SK-N-SH treated with all-trans-retinoic acid at 6 μM for 48 hours (cell line): ENCODE measurements around the gene ARRDC2.

Experiments used
- CSDC2 ChIP-seq: fragments of 250-450 bp; sonication (Bioruptor Pico); IDR thresholded peaks from 2 replicates; pipeline ENCODE4 v1.5.0; 2020; ENCODE audit warnings: mild to moderate bottlenecking, moderate library complexity
- GLIS3 ChIP-seq: fragments of 250-450 bp; sonication (Bioruptor Pico); IDR thresholded peaks from 2 replicates; pipeline ENCODE4 v1.5.0; 2020; ENCODE audit warnings: mild to moderate bottlenecking, moderate library complexity
- RARB ChIP-seq: fragments of 250-450 bp; sonication (Bioruptor Pico); IDR thresholded peaks from 2 replicates; pipeline ENCODE4 v1.8.0; 2021; ENCODE audit warnings: mild to moderate bottlenecking, moderate library complexity
- SNAI2 ChIP-seq: fragments of 250-450 bp; sonication (Bioruptor Pico); IDR thresholded peaks from 2 replicates; pipeline ENCODE4 v1.5.0; 2020; ENCODE audit warnings: mild to moderate bottlenecking, moderate library complexity
- TOX ChIP-seq: fragments of 250-450 bp; sonication (Bioruptor Pico); IDR thresholded peaks from 2 replicates; pipeline ENCODE4 v1.8.0; 2021; ENCODE audit warnings: mild to moderate bottlenecking, moderate library complexity, borderline replicate concordance
- TF ChIP-seq, protein P1 (sequence below): fragments of 250-450 bp; sonication (Bioruptor Pico); IDR thresholded peaks from 2 replicates; pipeline ENCODE4 v1.8.0; 2020; ENCODE audit warnings: mild to moderate bottlenecking, moderate library complexity, borderline replicate concordance
- TF ChIP-seq, protein P2 (sequence below): fragments of 250-450 bp; sonication (Bioruptor Pico); IDR thresholded peaks from 2 replicates; pipeline ENCODE4 v1.5.1; 2021; ENCODE audit warnings: mild to moderate bottlenecking, moderate library complexity

DNA sequence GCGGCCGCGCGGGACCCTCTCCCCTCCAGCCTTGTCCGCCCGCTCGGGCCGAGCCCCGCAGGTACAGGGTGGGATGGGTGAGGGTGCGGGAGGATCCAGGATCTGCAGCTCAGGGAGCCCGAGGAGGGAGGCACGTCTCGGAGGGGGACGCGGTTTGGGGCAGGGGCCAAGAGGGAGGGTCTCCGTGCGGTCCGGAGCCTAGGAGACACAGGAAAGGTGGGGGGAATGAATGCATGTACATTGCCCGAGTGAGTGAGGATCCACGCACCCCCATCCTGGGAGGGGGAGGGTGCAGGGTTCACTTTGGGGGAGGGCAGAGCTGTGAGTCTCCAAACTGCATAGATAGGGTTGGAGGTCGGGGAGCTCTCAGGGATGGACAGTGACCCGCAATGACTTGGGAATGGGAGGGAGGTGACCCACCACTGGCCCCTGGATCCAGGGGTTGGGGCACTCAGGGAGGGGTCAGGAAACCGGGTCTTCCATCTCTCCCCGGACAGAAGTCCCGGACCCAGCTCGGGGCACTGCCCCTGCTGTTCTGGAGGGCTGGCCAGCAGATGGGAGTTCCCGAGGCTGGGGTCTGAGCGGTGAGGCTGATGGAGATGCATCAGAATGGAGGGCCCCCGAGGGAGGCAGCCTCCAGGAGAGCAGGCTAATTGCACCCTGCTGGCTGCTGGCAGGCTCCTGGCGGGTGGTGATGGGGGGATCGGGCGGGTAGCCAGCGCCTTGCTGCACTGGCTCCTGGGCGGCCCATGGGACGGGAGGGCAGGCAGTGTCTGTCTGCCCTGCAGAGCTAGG is 40.5 kb upstream of the ARRDC2 start:
- no peak for TF ChIP-seq RARB
- TF ChIP-seq, protein P1, sequence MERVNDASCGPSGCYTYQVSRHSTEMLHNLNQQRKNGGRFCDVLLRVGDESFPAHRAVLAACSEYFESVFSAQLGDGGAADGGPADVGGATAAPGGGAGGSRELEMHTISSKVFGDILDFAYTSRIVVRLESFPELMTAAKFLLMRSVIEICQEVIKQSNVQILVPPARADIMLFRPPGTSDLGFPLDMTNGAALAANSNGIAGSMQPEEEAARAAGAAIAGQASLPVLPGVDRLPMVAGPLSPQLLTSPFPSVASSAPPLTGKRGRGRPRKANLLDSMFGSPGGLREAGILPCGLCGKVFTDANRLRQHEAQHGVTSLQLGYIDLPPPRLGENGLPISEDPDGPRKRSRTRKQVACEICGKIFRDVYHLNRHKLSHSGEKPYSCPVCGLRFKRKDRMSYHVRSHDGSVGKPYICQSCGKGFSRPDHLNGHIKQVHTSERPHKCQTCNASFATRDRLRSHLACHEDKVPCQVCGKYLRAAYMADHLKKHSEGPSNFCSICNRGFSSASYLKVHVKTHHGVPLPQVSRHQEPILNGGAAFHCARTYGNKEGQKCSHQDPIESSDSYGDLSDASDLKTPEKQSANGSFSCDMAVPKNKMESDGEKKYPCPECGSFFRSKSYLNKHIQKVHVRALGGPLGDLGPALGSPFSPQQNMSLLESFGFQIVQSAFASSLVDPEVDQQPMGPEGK (CRISPR knock-in tag), result no peak
- no peak for TF ChIP-seq GLIS3 (CRISPR knock-in tag)
- no peak for TF ChIP-seq CSDC2 (CRISPR knock-in tag)
- TF ChIP-seq TOX (CRISPR knock-in tag), result no peak
- no peak for TF ChIP-seq SNAI2
- TF ChIP-seq, protein P2, sequence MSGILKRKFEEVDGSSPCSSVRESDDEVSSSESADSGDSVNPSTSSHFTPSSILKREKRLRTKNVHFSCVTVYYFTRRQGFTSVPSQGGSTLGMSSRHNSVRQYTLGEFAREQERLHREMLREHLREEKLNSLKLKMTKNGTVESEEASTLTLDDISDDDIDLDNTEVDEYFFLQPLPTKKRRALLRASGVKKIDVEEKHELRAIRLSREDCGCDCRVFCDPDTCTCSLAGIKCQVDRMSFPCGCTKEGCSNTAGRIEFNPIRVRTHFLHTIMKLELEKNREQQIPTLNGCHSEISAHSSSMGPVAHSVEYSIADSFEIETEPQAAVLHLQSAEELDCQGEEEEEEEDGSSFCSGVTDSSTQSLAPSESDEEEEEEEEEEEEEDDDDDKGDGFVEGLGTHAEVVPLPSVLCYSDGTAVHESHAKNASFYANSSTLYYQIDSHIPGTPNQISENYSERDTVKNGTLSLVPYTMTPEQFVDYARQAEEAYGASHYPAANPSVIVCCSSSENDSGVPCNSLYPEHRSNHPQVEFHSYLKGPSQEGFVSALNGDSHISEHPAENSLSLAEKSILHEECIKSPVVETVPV (CRISPR knock-in tag), result no peak
